HG03060 (cell line): ENCODE results near the gene SYNDIG1L.

Source experiments
- ATAC-seq: cut with Tn5 transposase; IDR thresholded peaks from one replicate; pipeline ENCODE4 v1.9.1; 2021; ENCODE audit warnings: low read depth, moderate number of reproducible peaks; ENCODE audit not compliant: unreplicated experiment

SYNDIG1L gene

GRCh38 chr14:74368026-74368425 lies 58.0 kb downstream of the SYNDIG1L start:
- ATAC-seq = no peak

- no peak for ATAC-seq
Measured at GRCh38 chr14:74364271-74364880, 61.6 kb downstream of the SYNDIG1L start.

- ATAC-seq = no peak
Measured at GRCh38 chr14:74362361-74362915, 63.6 kb downstream of the SYNDIG1L start.

- ATAC-seq = no peak
Measured at GRCh38 chr14:74360163-74360562, 65.8 kb downstream of the SYNDIG1L start.

GRCh38 chr14:74358176-74358829 lies 67.7 kb downstream of the SYNDIG1L start:
- ATAC-seq = no peak

GRCh38 chr14:74357585-74357984 lies 68.4 kb downstream of the SYNDIG1L start:
- ATAC-seq = no peak

- no peak for ATAC-seq
Measured at GRCh38 chr14:74356892-74357575, 69.0 kb downstream of the SYNDIG1L start.
